Ascending aorta (tissue), 2 donors: Measurements from ENCODE around the gene LYPD4. TPM values are rescaled to one million over a fixed set of nuclear protein-coding genes. Genes with fewer than 3 reads are reported as not detected.

Experiments
- DNase-seq, 2 donors: peaks; one replicate each; pipeline ENCODE4 v3.0.0-alpha.2; 2019; ENCODE audit warnings: low spot score in 2 of 2
- H3K27ac ChIP-seq, 2 donors: fragments of 200-600 bp; sonication (generic); one replicate each; pipeline ENCODE4 v1.5.1; 2016 to 2017; ENCODE audit warnings: mild to moderate bottlenecking in 1 of 2
- H3K27me3 ChIP-seq: fragments of 200-600 bp; sonication (generic); one replicate; pipeline ENCODE4 v1.5.1; 2017
- H3K36me3 ChIP-seq, 2 donors: fragments of 200-600 bp; sonication (generic); one replicate each; pipeline ENCODE4 v1.5.1; 2016
- H3K4me1 ChIP-seq, 2 donors: fragments of 200-600 bp; sonication (generic); one replicate each; pipeline ENCODE4 v1.5.1; 2016 to 2017; ENCODE audit warnings: mild to moderate bottlenecking in 1 of 2
- H3K4me3 ChIP-seq, 2 donors: fragments of 200-600 bp; sonication (generic); one replicate each; pipeline ENCODE4 v1.5.1; 2016 to 2017; ENCODE audit warnings: mild to moderate bottlenecking in 1 of 2
- H3K9me3 ChIP-seq, 2 donors: fragments of 200-600 bp; sonication (generic); one replicate each; pipeline ENCODE4 v1.5.1; 2016
- intact Hi-C: fragments of 100-400 bp; cut with DNase I; formaldehyde crosslinking; loops from one replicate; pipeline ENCODE4 v1.15.1; 2023
- total RNA-seq: library from RNA; depleted of rRNA; stranded (reverse); fragments of >200 nt; gene quantifications from one replicate; pipeline ENCODE4 v1.1.0, GENCODE V29; 2016
- TF ChIP-seq, protein P1 (sequence below), 3 experiments: fragments of 200-600 bp in 2 of 3; fragments of 450-650 bp in 1 of 3; sonication (generic) in 2 of 3; IDR thresholded peaks; one replicate each; pipeline ENCODE4 v1.5.1; 2016 to 2019; ENCODE audit warnings: antibody characterized with exemption in 3 of 3, mild to moderate bottlenecking in 1 of 3, moderate library complexity in 1 of 3

The LYPD4 gene
- total RNA-seq, 1 donor from 2014 or later: not detected

DNA sequence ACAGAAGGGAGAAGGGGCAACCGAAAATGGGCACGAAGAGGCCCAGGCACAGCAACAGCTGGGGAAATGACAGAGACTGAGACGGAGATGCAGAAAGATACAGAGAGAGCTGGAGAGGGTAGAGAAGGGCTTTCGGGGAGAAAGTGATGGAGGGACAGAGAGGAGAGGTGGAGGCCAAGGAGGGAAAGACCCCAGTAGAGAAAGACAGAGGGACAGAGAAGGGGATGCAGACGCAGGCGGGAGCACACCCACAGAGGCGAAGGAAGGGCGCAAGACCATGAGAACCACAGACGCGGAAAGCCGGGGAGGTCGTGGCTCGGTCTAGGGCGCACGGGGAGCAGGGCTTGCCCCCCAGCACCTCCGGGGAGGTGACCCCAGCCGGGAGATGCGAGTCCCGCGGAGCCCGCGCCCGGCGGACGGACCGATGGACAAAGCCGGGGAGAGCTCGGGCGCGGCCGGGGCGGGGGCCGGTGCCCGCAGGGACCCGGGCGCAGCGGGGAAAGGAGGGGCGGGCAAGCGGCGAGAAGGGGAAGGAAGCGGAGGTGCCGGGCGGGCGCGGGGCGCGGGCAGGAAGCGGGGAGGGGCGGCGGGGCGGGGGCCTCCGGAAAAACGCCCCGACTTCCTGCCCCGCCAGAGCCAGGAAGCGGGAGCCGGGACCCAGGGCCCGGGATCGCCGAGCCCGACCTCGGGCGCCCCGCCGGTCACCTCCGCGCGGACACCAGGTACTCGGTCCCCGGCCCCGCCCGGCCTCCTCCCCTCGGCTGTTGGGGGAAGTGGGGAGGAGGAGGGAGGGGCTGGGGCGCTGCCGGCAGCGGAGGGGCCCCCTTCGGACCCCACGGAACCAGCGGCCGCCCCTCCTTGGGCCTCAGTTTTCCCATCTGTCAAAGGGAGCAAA lies 38.3 kb upstream of the LYPD4 start, which contains the start of gene ARHGEF1:
TSS of gene ARHGEF1 (plus strand) at position 617 of the 895 bp plus-strand sequence. CDS start 4,899 bp downstream, outside the sequence.
- intact Hi-C loops: loop anchor here (5.0 kb wide), 3 partner anchors 194 to 446 kb away; partner anchors contain the start of genes DEDD2, DMAC2 and ZNF574
- Histone ChIP-seq H3K27me3 (no peaks in the 10 kb centered on the region), H3K27ac (peak within 1 kb of the TSS; percentile 73 to 90), H3K4me1 (peaks cover 12% of the 10 kb centered on the region in 2 donors), H3K4me3 (peak within 1 kb of the TSS; percentile 91 to 100), H3K9me3 (no peaks in the 10 kb centered on the region), H3K36me3 (no peaks in the 10 kb centered on the region)
- DNase-seq: no peak
- TF ChIP-seq, protein P1, sequence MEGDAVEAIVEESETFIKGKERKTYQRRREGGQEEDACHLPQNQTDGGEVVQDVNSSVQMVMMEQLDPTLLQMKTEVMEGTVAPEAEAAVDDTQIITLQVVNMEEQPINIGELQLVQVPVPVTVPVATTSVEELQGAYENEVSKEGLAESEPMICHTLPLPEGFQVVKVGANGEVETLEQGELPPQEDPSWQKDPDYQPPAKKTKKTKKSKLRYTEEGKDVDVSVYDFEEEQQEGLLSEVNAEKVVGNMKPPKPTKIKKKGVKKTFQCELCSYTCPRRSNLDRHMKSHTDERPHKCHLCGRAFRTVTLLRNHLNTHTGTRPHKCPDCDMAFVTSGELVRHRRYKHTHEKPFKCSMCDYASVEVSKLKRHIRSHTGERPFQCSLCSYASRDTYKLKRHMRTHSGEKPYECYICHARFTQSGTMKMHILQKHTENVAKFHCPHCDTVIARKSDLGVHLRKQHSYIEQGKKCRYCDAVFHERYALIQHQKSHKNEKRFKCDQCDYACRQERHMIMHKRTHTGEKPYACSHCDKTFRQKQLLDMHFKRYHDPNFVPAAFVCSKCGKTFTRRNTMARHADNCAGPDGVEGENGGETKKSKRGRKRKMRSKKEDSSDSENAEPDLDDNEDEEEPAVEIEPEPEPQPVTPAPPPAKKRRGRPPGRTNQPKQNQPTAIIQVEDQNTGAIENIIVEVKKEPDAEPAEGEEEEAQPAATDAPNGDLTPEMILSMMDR (IDR thresholded peaks at IDR 0.05): no peak

DNA sequence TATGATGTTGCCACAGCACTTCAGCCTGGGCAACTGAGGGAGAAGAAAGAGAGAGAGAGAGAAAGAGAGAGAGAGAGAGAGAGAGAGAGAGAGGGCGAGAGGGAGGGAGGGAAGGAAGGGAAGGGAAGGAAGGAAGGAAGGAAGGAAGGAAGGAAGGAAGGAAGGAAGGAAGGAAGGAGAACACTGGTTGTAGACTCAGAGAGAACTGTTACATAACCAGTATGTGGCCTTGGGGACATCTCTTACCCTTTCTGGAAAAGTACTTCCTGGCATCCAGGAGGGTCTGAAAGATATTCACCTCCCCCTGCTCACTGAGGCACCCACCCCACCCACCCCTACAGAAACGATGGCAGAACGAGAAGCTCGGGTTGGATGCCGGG lies 35.8 kb upstream of the LYPD4 start:
- H3K27me3 ChIP-seq: no peaks in the 10 kb centered on the region
- H3K27ac ChIP-seq: no peak overlapping the region
- no peak overlapping the region for H3K4me3 ChIP-seq
- intact Hi-C loops: loop anchor here (5.0 kb wide), 3 partner anchors 197 to 443 kb away; partner anchors contain the start of genes DEDD2, DMAC2 and ZNF574
- TF ChIP-seq, protein P1 (IDR thresholded peaks at IDR 0.05): no peak
- H3K4me1 ChIP-seq: peaks cover 9% of the 10 kb centered on the region in 2 donors
- H3K36me3 ChIP-seq: no peaks in the 10 kb centered on the region
- H3K9me3 ChIP-seq: no peaks in the 10 kb centered on the region
- no peak for DNase-seq

DNA sequence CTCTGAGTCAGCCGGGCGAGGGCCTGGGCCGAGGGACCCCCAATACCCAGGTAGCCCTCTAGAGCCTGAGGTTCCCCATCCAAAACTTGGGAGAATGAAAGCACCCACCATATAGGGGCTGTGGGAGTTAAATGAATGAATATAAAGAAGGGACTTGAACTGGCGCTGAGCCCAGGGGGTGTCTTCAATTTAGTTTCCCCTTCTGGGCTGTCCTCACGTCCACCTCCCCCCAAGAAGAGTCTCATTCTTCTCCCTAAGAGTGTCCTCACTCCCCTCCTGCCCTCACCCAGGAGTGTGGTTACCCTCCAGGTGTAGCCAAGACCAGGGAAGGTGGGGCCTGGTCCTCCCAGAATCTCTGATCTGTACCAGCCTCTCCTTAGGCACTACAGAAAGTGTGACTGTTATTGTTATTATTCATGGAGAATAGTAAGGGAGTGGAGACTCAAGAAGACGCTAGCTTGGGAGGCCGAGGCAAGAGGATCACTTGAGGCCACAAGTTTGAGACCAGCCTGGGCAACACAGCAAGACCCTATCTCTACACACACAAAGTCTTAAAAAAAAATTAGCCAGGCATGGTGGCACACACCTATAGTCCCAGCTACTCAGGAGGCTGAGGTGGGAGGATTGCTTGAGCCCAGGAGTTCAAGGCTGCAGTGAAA lies 35.3 kb upstream of the LYPD4 start:
- no peak for DNase-seq
- H3K27me3 ChIP-seq: no peaks in the 10 kb centered on the region
- intact Hi-C loops: loop anchor here (5.0 kb wide), 3 partner anchors 198 to 442 kb away; partner anchors contain the start of genes DEDD2, DMAC2 and ZNF574
- peaks cover 4% of the 10 kb centered on the region in 2 donors for H3K4me1 ChIP-seq
- no peaks in the 10 kb centered on the region for H3K9me3 ChIP-seq
- no peak overlapping the region for H3K27ac ChIP-seq
- TF ChIP-seq, protein P1 (IDR thresholded peaks at IDR 0.05): no peak
- H3K36me3 ChIP-seq: no peaks in the 10 kb centered on the region
- H3K4me3 ChIP-seq: no peak overlapping the region

DNA sequence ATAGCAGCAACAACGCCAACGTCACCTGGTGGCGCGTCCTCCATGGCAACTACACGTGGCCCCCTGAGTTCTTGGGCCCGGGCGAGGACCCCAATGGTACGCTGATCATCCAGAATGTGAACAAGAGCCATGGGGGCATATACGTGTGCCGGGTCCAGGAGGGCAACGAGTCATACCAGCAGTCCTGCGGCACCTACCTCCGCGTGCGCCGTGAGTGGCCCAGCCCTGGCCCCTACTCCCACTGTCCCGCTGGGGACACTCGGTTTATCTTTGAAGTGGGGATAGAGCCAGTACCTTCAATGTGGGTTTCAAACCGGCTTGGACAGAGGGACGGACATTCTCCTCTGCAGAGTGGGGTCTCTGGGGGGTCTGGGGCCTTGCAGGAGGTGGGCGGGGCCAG lies 34.6 kb upstream of the LYPD4 start:
- TF ChIP-seq, protein P1 (IDR thresholded peaks at IDR 0.05): no peak
- Histone ChIP-seq H3K4me1 (no peaks in the 10 kb centered on the region), H3K27ac (no peak overlapping the region), H3K9me3 (no peaks in the 10 kb centered on the region), H3K36me3 (no peaks in the 10 kb centered on the region), H3K4me3 (no peak overlapping the region), H3K27me3 (no peaks in the 10 kb centered on the region)
- DNase-seq: no peak
- intact Hi-C loops: no loop called here

DNA sequence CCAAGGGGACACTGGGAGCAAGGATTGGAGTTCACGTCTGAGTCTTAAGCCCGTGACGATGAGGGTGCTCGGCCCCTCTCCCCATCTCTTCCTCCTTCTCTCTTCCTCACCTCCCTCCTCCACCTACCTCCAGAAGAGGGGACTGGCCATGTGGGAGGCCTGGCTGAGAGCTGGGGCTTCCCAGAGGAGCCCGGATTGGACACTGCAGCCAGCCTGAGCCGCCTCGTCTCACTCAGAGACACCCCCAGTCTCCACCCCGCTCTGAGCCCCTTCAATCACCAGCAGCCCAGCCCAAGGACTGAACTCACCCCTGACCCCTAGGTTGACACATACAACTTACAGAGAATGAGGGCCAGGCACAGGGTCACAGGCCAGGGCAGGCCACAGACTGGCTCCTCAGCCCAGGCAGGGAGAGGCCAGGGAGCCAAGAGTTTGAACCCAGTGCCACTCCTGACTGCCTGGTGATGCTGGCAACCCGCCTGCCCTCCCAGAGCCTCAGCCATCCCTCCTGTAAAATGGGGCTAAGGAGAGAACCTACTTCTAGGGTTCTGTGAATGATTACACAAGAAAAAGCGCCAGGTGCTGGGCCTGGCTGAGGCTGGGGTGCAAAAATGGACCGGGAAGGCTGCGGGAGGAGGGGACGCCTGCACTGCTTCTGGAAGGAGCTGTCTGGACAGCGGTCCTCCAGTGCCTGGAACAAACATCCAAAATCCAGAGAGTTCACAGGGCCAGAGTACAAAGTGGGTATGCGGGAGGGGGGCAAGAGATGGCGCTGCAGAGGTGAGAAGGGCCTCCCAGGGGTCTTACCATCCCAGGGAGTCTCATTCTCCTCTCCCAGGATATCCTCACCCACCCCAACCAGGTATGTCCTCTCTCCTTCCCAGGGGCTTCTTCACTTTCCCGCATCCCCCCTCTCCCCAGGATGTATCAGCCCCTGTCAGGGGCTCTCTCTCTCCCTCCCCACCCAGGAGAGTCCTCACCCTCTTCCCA lies 33.7 kb upstream of the LYPD4 start:
- intact Hi-C loops: no loop called here
- TF ChIP-seq, protein P1 (IDR thresholded peaks at IDR 0.05): no peak
- H3K4me3 ChIP-seq: no peak overlapping the region
- H3K36me3 ChIP-seq: no peaks in the 10 kb centered on the region
- no peak for DNase-seq
- H3K27ac ChIP-seq: no peak overlapping the region
- no peaks in the 10 kb centered on the region for H3K4me1 ChIP-seq
- no peaks in the 10 kb centered on the region for H3K27me3 ChIP-seq
- H3K9me3 ChIP-seq: no peaks in the 10 kb centered on the region
